Cardiac muscle cell (in vitro differentiated cells and primary cell): ENCODE results near the gene RASSF8. TPM values are rescaled to one million over a fixed set of nuclear protein-coding genes. Genes with fewer than 3 reads are reported as not detected.

ENCODE experiments used
- DNase-seq, 2 donors: peaks; one replicate each; pipeline versions ENCODE4 v3.0.0 to v3.0.0-alpha.2; 2010 to 2017; ENCODE audit warnings: low read depth in 1 of 2, low spot score in 1 of 2
- H3K27ac ChIP-seq: fragments of 200-600 bp; sonication (generic); 2 replicates; pipeline ENCODE4 v1.5.1; 2016
- H3K27me3 ChIP-seq: fragments of 200-600 bp; sonication (generic); 2 replicates; pipeline ENCODE4 v1.6.0; 2016; ENCODE audit warnings: control low read depth
- H3K36me3 ChIP-seq: fragments of 200-600 bp; sonication (generic); 2 replicates; pipeline ENCODE4 v1.5.1; 2016; ENCODE audit warnings: control low read depth
- H3K4me1 ChIP-seq: fragments of 200-600 bp; sonication (generic); 2 replicates; pipeline ENCODE4 v1.8.1; 2017; ENCODE audit warnings: low read depth, mild to moderate bottlenecking, mixed run types
- H3K4me3 ChIP-seq: fragments of 200-600 bp; sonication (generic); 2 replicates; pipeline ENCODE4 v1.5.1; 2016; ENCODE audit warnings: mild to moderate bottlenecking
- H3K9me3 ChIP-seq: fragments of 200-600 bp; sonication (generic); 2 replicates; pipeline ENCODE4 v1.5.1; 2017; ENCODE audit warnings: low read depth, mild to moderate bottlenecking, control low read depth
- polyA plus RNA-seq: library from polyadenylated mRNA; unstranded; fragments of >200 nt; fragmentation: Nextera tagmentation; extraction: Ambion mirVana; gene quantifications from 2 replicates; pipeline ENCODE4 v1.2.1, GENCODE V29; 2016
- total RNA-seq: library from RNA; depleted of rRNA; stranded (reverse); fragments of >200 nt; gene quantifications from 2 replicates; pipeline ENCODE4 v1.2.3, GENCODE V29; 2016
- TF ChIP-seq, protein P1 (sequence below): IDR thresholded peaks from 2 replicates; pipeline ENCODE4 v1.5.1; 2012; ENCODE audit warnings: low read depth, mild to moderate bottlenecking, low read length

The RASSF8 gene
- total and polyA plus RNA-seq, 2 experiments from 2014 or later: 25.2 to 56.4 TPM

DNA sequence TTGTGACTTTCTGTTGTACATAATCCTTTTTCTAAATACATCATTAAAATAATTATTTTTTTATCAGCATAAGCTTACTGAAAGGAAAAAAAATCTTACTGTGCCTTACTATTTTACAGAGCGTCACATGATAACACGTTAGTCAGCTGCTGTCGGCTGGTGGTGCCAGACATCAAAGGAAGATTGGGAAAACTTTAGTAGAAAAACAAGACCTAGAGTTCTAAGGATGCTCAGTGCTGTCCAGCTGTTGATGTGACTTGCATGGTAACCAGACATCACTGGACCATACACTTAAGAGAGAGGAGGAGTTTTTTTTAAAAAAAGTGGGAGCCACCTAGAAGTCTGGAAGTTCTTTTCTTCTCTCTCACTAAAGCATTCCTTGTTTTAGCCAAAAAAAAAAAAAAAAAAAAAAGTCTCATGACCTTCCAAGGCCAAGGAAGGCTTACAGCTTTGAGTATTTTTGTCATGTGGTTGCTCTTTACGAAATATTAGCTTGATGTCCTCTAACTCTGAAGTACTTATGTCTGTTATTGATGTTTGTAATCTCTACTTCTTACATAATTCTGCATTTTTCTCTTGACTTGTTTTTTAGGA, 4.5 kb downstream of the RASSF8 start:
- H3K4me3 ChIP-seq: no peak overlapping the region
- no peak overlapping the region for H3K27ac ChIP-seq
- TF ChIP-seq, protein P1, sequence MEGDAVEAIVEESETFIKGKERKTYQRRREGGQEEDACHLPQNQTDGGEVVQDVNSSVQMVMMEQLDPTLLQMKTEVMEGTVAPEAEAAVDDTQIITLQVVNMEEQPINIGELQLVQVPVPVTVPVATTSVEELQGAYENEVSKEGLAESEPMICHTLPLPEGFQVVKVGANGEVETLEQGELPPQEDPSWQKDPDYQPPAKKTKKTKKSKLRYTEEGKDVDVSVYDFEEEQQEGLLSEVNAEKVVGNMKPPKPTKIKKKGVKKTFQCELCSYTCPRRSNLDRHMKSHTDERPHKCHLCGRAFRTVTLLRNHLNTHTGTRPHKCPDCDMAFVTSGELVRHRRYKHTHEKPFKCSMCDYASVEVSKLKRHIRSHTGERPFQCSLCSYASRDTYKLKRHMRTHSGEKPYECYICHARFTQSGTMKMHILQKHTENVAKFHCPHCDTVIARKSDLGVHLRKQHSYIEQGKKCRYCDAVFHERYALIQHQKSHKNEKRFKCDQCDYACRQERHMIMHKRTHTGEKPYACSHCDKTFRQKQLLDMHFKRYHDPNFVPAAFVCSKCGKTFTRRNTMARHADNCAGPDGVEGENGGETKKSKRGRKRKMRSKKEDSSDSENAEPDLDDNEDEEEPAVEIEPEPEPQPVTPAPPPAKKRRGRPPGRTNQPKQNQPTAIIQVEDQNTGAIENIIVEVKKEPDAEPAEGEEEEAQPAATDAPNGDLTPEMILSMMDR: no peak
- H3K36me3 ChIP-seq: no peaks in the 10 kb centered on the region
- H3K27me3 ChIP-seq: no peaks in the 10 kb centered on the region
- DNase-seq: peak in 1 of 2 donors; percentile 51
- H3K4me1 ChIP-seq: peaks cover 27% of the 10 kb centered on the region
- H3K9me3 ChIP-seq: no peaks in the 10 kb centered on the region

- Histone ChIP-seq H3K27me3 (no peaks in the 10 kb centered on the region), H3K36me3 (no peaks in the 10 kb centered on the region), H3K9me3 (no peaks in the 10 kb centered on the region), H3K4me3 (no peak overlapping the region), H3K27ac (no peak overlapping the region), H3K4me1 (peaks cover 23% of the 10 kb centered on the region)
- TF ChIP-seq, protein P1: no peak
- DNase-seq: no peak
Measured at GRCh38 chr12:25965682-25966081, 7.2 kb downstream of the RASSF8 start.

GRCh38 chr12:25970082-25970481, 11.6 kb downstream of the RASSF8 start:
- peaks cover 21% of the 10 kb centered on the region for H3K4me1 ChIP-seq
- H3K36me3 ChIP-seq: no peaks in the 10 kb centered on the region
- H3K27ac ChIP-seq: no peak overlapping the region
- no peak for DNase-seq
- H3K9me3 ChIP-seq: no peaks in the 10 kb centered on the region
- TF ChIP-seq, protein P1: no peak
- no peak overlapping the region for H3K4me3 ChIP-seq
- H3K27me3 ChIP-seq: no peaks in the 10 kb centered on the region

DNA sequence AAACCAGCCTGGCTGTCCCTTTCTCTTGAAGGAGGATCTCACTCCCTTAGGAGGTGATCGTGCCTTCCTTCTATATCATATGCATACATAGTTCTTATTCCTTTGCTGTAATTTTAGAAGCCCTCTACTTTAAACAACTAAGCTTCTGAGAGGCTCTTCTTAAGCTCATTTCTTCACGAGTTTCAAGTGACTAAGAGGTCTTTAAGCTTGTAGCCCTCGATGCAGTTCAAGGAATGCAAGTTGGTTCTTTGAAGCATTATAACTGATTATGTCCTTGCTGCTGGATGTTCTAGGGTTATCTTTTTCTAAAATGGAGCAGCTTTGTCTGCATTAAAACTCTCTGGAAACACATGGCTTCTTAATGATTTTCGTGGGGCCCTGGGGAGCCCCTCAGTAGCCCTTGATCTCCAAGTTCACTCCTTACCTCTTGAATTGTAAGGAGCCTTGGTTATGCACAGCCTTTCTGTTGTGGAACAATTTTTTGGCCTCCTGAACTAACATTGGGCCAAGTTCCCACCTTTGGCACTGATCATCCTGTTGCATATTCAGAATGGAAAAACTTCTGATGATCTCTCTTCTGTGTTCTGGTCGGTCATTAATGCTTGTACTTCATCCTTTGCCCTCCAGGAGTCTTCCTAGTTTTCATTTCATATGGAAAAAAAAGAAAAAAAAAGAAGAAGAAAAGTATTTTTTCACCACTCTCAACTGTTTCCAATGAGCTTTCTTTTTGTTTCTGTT, 12.6 kb downstream of the RASSF8 start:
- no peak overlapping the region for H3K4me3 ChIP-seq
- TF ChIP-seq, protein P1: peak; percentile 31
- H3K27ac ChIP-seq: peak overlapping the region; percentile 47
- peak in 1 of 2 donors; percentile 30 for DNase-seq
- no peaks in the 10 kb centered on the region for H3K27me3 ChIP-seq
- H3K9me3 ChIP-seq: no peaks in the 10 kb centered on the region
- H3K36me3 ChIP-seq: no peaks in the 10 kb centered on the region
- H3K4me1 ChIP-seq: peaks cover 21% of the 10 kb centered on the region

GRCh38 chr12:25971654-25972041, 13.2 kb downstream of the RASSF8 start:
- H3K9me3 ChIP-seq: no peaks in the 10 kb centered on the region
- DNase-seq: no peak
- peak overlapping the region; percentile 47 for H3K27ac ChIP-seq
- no peaks in the 10 kb centered on the region for H3K27me3 ChIP-seq
- TF ChIP-seq, protein P1: no peak
- H3K4me3 ChIP-seq: no peak overlapping the region
- H3K36me3 ChIP-seq: no peaks in the 10 kb centered on the region
- H3K4me1 ChIP-seq: peaks cover 21% of the 10 kb centered on the region
